T-cell (primary cell): Measurements from ENCODE around the gene JAKMIP1. TPM values are rescaled to one million over a fixed set of nuclear protein-coding genes. Genes with fewer than 3 reads are reported as not detected.

ENCODE experiments used
- ATAC-seq, 4 experiments: fragments of 200-7000 bp in 3 of 4; fragments of 150-1000 bp in 1 of 4; cut with Tn5 transposase; replicated peaks in 1 of 4; 1 replicate in 3 of 4; 2 replicates in 1 of 4; pipeline ENCODE4 v1.10.0; 2021; ENCODE audit warnings: moderate library complexity in 3 of 4, mild to moderate bottlenecking in 2 of 4, moderate number of reproducible peaks in 1 of 4
- CTCF ChIA-PET, 2 donors: fragments of 300-600 bp; sonication (Branson Sonifier 250); formaldehyde crosslinking; loops; one replicate each; lab custom pipeline; 2022; ENCODE audit warnings: antibody characterized with exemption in 2 of 2; lab: Charles Lee
- POLR2A ChIA-PET, 2 donors: fragments of 300-600 bp; sonication (Branson Sonifier 250); formaldehyde crosslinking; loops; one replicate each; lab custom pipeline; 2022; ENCODE audit warnings: antibody characterized with exemption in 2 of 2; lab: Charles Lee
- DNase-seq, 35 experiments: peaks; one replicate each; pipeline versions ENCODE4 v3.0.0 to v3.0.0-alpha.2; 2013 to 2023
- H3K27ac ChIP-seq: one replicate; pipeline ENCODE4 v1.5.1; 2013; ENCODE audit warnings: low read length
- H3K27me3 ChIP-seq, 2 experiments: replicated peaks in 1 of 2; 1 replicate in 1 of 2; 2 replicates in 1 of 2; pipeline versions ENCODE4 v1.6.1 to v1.7.0; 2013; ENCODE audit warnings: low read length in 1 of 2, mixed read lengths in 1 of 2; ENCODE audit not compliant: control insufficient read depth in 2 of 2, insufficient read depth in 2 of 2; ENCODE audit errors: extremely low read depth in 1 of 2
- H3K36me3 ChIP-seq, 2 donors: 1 replicate in 1 of 2; 2 replicates in 1 of 2; pipeline versions ENCODE4 v1.6.1 to v1.7.0; 2013; ENCODE audit warnings: low read length in 1 of 2; ENCODE audit not compliant: control insufficient read depth in 2 of 2, insufficient read depth in 1 of 2; ENCODE audit errors: extremely low read depth in 1 of 2
- H3K4me1 ChIP-seq, 2 experiments: 1 replicate in 1 of 2; 2 replicates in 1 of 2; pipeline versions ENCODE4 v1.6.1 to v1.7.0; 2013; ENCODE audit warnings: low read length in 2 of 2, mixed read lengths in 1 of 2; ENCODE audit not compliant: insufficient read depth in 2 of 2, control insufficient read depth in 1 of 2; ENCODE audit errors: extremely low read depth in 1 of 2
- H3K4me3 ChIP-seq, 2 donors: 1 replicate in 1 of 2; 2 replicates in 1 of 2; pipeline versions ENCODE4 v1.5.1 to v1.7.0; 2013; ENCODE audit warnings: mild to moderate bottlenecking in 2 of 2, low read length in 1 of 2, moderate library complexity in 1 of 2; ENCODE audit not compliant: control insufficient read depth in 1 of 2; ENCODE audit errors: extremely low read depth in 1 of 2
- H3K9me3 ChIP-seq: 2 replicates; pipeline ENCODE4 v1.7.0; 2013
- H3K27ac Mint-ChIP-seq, 2 donors: one replicate each; pipeline ENCODE4 v1.8.0; 2020 to 2021; ENCODE audit warnings: mild to moderate bottlenecking in 2 of 2, mixed read lengths in 2 of 2
- H3K27me3 Mint-ChIP-seq, 2 donors: one replicate each; pipeline ENCODE4 v1.8.0; 2021 to 2022; ENCODE audit warnings: mixed read lengths in 2 of 2
- H3K36me3 Mint-ChIP-seq: one replicate; pipeline ENCODE4 v1.8.0; 2021; ENCODE audit warnings: mixed read lengths
- H3K4me1 Mint-ChIP-seq, 3 donors: one replicate each; pipeline ENCODE4 v1.8.0; 2020 to 2022; ENCODE audit warnings: mixed read lengths in 3 of 3, mild to moderate bottlenecking in 1 of 3
- H3K4me3 Mint-ChIP-seq, 3 donors: one replicate each; pipeline ENCODE4 v1.8.0; 2020 to 2022; ENCODE audit warnings: mild to moderate bottlenecking in 3 of 3, mixed read lengths in 3 of 3, moderate library complexity in 3 of 3
- H3K9me3 Mint-ChIP-seq, 3 donors: one replicate each; pipeline ENCODE4 v1.8.0; 2020 to 2022; ENCODE audit warnings: mixed read lengths in 3 of 3
- WGBS: methylation state at CpG from one replicate; pipeline ENCODE4 v1.1.5; 2013; ENCODE audit warnings: missing lambda C conversion rate; ENCODE audit not compliant: insufficient coverage; 5-methylcytosine and 5-hydroxymethylcytosine counted together
- total RNA-seq, 35 experiments: library from RNA in 6 of 35; stranded (reverse) in 6 of 35; fragments of 120-200 nt in 1 of 35; gene quantifications; one replicate each; pipeline versions ENCODE4 v1.2.1 to v1.2.4 and lab custom pipeline; 2013 to 2026

The JAKMIP1 gene
- total RNA-seq, 5 donors from 2014 or later (not counting 1 experiment from before 2014, with no cell fraction given): 3.5 to 14.0 (median 6.1) TPM

DNA sequence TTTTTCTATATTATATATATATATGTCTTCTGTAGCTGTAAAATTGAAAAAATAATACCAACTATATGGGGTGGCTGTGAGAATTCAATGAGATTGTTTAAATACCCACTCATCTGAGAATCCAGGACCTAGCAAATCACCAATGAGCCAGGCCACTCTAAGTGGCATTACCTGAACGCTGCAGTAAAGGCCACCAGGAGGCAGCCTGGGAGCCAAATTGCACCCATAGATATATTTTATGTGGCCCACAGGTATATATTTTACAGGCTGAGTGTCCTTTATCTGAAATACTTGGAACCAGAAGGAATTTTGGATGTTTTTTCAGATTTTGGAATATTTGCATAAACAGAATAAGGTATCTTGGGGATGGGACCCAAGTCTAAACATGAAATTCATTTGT is 124.0 kb downstream of the JAKMIP1 start:
- no peak overlapping the region for H3K27ac Mint-ChIP-seq
- peak in 1 of 35 experiments; percentile 5 for DNase-seq
- 80% methylated on average over 1 of the region's 1 CpG for WGBS
- H3K36me3 Mint-ChIP-seq: peaks cover 11% of the 10 kb centered on the region
- peaks cover 0 to 3% (median 0%) of the 10 kb centered on the region in 3 donors for H3K9me3 Mint-ChIP-seq
- H3K4me3 Mint-ChIP-seq: no peak overlapping the region
- no peaks in the 10 kb centered on the region for H3K4me1 Mint-ChIP-seq
- ATAC-seq: no peak
- H3K9me3 ChIP-seq: no peaks in the 10 kb centered on the region
- ChIA-PET CTCF (no interaction called here), POLR2A (no interaction called here)
- H3K4me3 ChIP-seq: no peak overlapping the region
- no peaks in the 10 kb centered on the region for H3K27me3 Mint-ChIP-seq
- no peaks in the 10 kb centered on the region for H3K4me1 ChIP-seq
- no peak overlapping the region for H3K27ac ChIP-seq
- no peaks in the 10 kb centered on the region for H3K27me3 ChIP-seq
- peaks cover 0 to 19% of the 10 kb centered on the region in 2 donors for H3K36me3 ChIP-seq

DNA sequence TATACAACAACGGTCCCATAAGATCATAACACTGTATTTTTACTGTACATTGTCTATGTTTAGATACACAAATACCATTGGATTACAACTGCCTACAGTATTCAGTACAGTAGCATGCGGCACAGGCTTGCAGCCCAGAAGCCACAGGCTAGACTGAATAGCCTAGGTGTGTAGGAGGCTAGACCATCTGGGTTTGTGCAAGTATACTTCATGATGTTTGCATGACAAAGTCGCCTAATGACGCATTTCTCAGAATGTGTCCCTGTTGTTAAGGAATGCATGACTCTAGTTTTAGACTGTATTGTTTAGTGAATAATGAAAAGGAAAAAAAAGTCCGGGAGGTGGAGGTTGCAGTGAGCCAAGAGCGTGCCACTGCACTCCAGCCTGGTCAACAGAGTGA is 125.6 kb downstream of the JAKMIP1 start:
- no peaks in the 10 kb centered on the region for H3K27me3 Mint-ChIP-seq
- H3K4me3 ChIP-seq: no peak overlapping the region
- no peaks in the 10 kb centered on the region for H3K4me1 Mint-ChIP-seq
- WGBS: 100% methylated on average over 3 of the region's 6 CpGs
- ChIA-PET CTCF (no interaction called here), POLR2A (no interaction called here)
- no peaks in the 10 kb centered on the region for H3K9me3 Mint-ChIP-seq
- no peak overlapping the region for H3K4me3 Mint-ChIP-seq
- ATAC-seq: no peak
- no peak overlapping the region for H3K27ac ChIP-seq
- no peak for DNase-seq
- no peak overlapping the region for H3K27ac Mint-ChIP-seq
- peaks cover 0 to 7% of the 10 kb centered on the region in 2 donors for H3K36me3 ChIP-seq
- H3K27me3 ChIP-seq: peaks cover 0 to 3% of the 10 kb centered on the region in 2 experiments
- H3K36me3 Mint-ChIP-seq: peaks cover 3% of the 10 kb centered on the region
- H3K9me3 ChIP-seq: no peaks in the 10 kb centered on the region
- H3K4me1 ChIP-seq: no peaks in the 10 kb centered on the region

DNA sequence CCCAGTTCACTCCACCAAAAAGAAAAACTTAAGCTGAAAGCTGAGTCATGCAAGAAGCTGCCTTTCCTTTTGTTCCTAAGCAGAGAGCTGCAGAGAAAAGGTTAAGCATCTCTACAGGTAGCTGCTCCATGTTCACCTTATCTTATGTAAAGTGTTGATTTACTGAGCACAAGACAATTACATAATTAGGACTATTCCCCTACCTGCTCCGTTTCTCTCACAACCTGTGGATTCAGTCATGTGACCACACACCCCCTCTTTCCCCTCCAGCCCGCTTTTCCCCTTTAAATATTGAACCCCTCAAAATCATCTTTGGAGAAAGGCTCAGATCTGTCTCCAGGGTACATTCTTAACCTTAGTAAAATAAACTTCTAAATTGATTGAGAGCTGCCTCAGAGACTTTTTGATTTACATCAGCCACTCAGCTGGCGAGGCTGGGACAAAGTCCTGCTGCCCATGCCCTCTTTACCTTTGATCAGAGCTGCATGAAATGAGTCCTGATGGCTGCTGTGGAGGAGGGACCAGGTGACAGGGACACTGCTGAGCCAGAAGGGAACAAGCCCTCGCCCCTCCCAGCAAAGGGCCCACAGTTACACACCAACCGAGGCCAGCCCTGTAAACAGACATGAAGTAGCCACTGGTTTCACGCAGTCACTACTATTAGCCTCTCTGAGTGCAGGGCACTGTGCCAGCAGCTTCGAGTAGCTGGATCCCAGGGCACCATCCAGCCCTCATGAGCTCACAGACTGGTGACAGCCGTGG is 128.2 kb downstream of the JAKMIP1 start:
- ChIA-PET POLR2A (no interaction called here), CTCF (no interaction called here)
- 63% methylated on average over 5 of the region's 8 CpGs for WGBS

DNA sequence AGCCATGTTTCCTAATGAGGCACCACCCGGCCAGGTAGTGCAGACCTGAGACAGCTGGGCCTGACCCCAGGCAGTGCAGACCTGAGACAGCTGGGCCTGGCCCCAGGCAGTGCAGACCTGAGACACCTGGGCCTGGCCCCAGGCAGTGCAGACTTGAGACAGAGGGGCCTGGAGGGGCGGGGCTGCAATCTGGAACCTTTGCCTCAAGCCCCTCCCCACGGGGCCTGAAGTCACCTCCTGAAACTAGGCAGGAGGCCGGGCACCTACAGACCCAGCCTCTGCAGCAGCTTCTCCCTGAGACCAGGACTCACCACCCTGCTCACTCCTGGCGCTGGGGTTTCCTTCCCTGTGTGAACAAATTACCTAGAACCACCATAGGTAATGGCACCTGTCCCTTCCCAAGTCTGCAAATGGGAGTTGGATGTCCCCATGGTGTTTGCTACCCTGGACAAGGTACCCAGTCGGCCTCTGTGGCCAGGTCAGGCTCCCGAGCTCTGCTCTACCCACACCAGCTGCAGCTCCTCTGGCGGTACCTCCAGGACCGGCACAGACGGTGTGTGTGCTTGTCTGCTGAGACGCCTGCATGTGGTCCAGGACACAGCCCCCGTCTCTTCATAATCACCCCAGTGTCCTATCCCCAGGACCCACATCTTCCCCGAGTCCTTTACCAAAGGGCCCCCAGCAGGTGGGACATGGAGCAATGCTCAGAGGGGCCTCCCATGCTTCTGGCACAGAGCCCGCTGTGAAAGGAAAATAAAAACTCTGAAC is 129.0 kb downstream of the JAKMIP1 start:
- Histone ChIP-seq H3K4me1 (no peaks in the 10 kb centered on the region), H3K36me3 (no peaks in the 10 kb centered on the region), H3K27ac (no peak overlapping the region), H3K4me3 (no peak overlapping the region), H3K27me3 (peaks cover 0 to 7% of the 10 kb centered on the region in 2 experiments), H3K9me3 (no peaks in the 10 kb centered on the region)
- Mint-ChIP-seq H3K36me3 (no peaks in the 10 kb centered on the region), H3K27me3 (no peaks in the 10 kb centered on the region), H3K9me3 (no peaks in the 10 kb centered on the region), H3K4me1 (no peaks in the 10 kb centered on the region), H3K27ac (no peak overlapping the region), H3K4me3 (no peak overlapping the region)
- ChIA-PET POLR2A (no interaction called here), CTCF (no interaction called here)
- 69% methylated on average over 10 of the region's 14 CpGs for WGBS
- DNase-seq (no peak), ATAC-seq (no peak)

More for the DNA sequence above, 128.2 kb downstream of the JAKMIP1 start:
- Histone ChIP-seq H3K27me3 (peaks cover 0 to 3% of the 10 kb centered on the region in 2 experiments), H3K4me3 (no peak overlapping the region), H3K36me3 (no peaks in the 10 kb centered on the region), H3K27ac (no peak overlapping the region), H3K9me3 (no peaks in the 10 kb centered on the region), H3K4me1 (no peaks in the 10 kb centered on the region)
- Mint-ChIP-seq H3K4me3 (no peak overlapping the region), H3K9me3 (no peaks in the 10 kb centered on the region), H3K36me3 (no peaks in the 10 kb centered on the region), H3K4me1 (no peaks in the 10 kb centered on the region), H3K27me3 (no peaks in the 10 kb centered on the region), H3K27ac (no peak overlapping the region)
- no peak for DNase-seq
- ATAC-seq: no peak

DNA sequence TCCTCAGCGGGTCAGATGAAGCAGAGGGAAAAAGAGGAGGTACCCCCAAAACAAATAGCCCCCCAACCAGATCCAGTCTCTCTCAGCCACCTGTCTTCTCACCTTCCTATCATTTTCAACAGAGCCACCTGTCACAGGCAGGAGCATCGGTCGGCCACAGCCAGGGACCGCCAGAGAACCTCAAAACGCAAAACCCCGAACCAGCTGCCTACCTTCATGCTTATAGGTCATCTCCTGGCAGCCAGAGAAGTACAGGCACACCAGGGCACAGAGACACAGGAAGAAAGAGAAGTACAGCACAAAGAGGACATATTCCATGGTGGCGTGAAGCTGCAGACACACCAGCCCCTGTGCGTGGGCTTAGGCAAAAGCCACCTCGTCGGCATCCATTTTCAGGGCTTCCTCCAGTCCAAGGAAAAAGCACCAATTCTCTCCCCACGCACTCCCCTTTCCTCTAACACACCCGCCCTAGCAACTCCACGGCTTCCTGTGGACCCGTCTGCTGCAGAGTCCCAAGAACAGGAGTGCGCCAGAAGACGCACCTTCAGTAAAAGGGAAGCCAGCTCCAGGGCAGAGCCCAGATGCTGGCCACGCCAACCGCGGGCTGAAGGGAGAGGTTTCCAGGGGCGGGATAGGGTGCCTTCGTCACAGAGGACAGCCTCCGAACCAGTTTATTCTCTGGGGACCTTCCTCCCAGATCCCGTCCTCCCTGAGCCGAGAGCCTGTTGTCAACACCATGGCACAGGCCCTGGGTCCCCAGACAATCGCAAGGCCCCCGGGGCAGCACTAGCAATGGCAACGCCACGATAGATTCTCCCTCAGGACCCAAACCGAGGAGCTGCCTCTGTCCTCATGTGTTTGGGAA is 130.3 kb downstream of the JAKMIP1 start:
- Mint-ChIP-seq H3K27me3 (no peaks in the 10 kb centered on the region), H3K4me1 (no peaks in the 10 kb centered on the region), H3K9me3 (no peaks in the 10 kb centered on the region), H3K4me3 (no peak overlapping the region), H3K27ac (no peak overlapping the region), H3K36me3 (no peaks in the 10 kb centered on the region)
- Histone ChIP-seq H3K4me1 (no peaks in the 10 kb centered on the region), H3K36me3 (no peaks in the 10 kb centered on the region), H3K9me3 (no peaks in the 10 kb centered on the region), H3K27me3 (peaks cover 0 to 7% of the 10 kb centered on the region in 2 experiments), H3K27ac (no peak overlapping the region), H3K4me3 (no peak overlapping the region)
- WGBS: 79% methylated on average over 29 of the region's 29 CpGs
- ATAC-seq (no peak), DNase-seq (no peak)
- POLR2A ChIA-PET: no interaction called here
- CTCF ChIA-PET: interaction anchor here in 1 of 2 donors (0.5 kb wide), 1 partner anchor 1522 kb away, joined by 3 read pairs; no protein-coding TSS in a partner anchor

DNA sequence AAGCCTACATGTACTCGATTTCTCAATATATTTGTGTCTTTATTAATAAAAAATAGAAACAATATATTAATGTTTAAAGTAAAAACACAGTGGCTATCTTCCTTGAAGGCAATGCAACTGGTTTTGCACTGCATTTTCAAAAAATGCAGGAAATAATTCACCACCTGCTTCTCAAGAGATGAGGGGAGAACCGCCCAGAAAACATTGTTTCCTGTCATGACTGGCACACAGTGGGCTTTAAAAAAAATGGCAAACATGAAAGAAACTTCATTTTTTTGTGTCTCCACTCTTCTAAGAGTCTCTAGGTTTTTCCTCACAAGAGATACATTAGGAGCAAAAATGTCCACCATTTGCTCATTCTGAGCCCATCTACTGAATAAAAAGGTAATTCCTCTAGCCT is 131.4 kb downstream of the JAKMIP1 start:
- Histone ChIP-seq H3K4me1 (no peaks in the 10 kb centered on the region), H3K9me3 (no peaks in the 10 kb centered on the region), H3K27me3 (peaks cover 0 to 7% of the 10 kb centered on the region in 2 experiments), H3K4me3 (no peak overlapping the region), H3K36me3 (peaks cover 0 to 2% of the 10 kb centered on the region in 2 donors), H3K27ac (no peak overlapping the region)
- Mint-ChIP-seq H3K36me3 (peaks cover 3% of the 10 kb centered on the region), H3K27me3 (no peaks in the 10 kb centered on the region), H3K9me3 (no peaks in the 10 kb centered on the region), H3K4me1 (no peaks in the 10 kb centered on the region), H3K27ac (no peak overlapping the region), H3K4me3 (no peak overlapping the region)
- POLR2A ChIA-PET: no interaction called here
- CTCF ChIA-PET: no interaction called here
- WGBS: 64% methylated on average over 1 of the region's 2 CpGs
- ATAC-seq: no peak
- no peak for DNase-seq
